K562 (cell line): Measurements from ENCODE around the gene GLB1L2. TPM values are rescaled to one million over a fixed set of nuclear protein-coding genes. Genes with fewer than 3 reads are reported as not detected.

Source experiments
- BCL6 ChIP-seq: fragments of 250-450 bp; sonication (Bioruptor Pico); IDR thresholded peaks from 2 replicates; pipeline ENCODE4 v1.4.0; 2020
- CTCF ChIP-seq, 3 experiments: IDR thresholded peaks in 2 of 3; conservative IDR thresholded peaks in 1 of 3; 2 replicates each; pipeline ENCODE4 v1.5.1; 2011 to 2012; ENCODE audit warnings: low read length in 3 of 3, mild to moderate bottlenecking in 3 of 3, control low read depth in 2 of 3, improper control_type of control experiment in 1 of 3, inconsistent platforms in 1 of 3, low read depth in 1 of 3, mixed read lengths in 1 of 3, moderate library complexity in 1 of 3; ENCODE audit not compliant: insufficient read depth in 2 of 3
- DIDO1 ChIP-seq: fragments of 450-650 bp; IDR thresholded peaks from 2 replicates; pipeline ENCODE4 v1.6.1; 2016; ENCODE audit warnings: low read depth, missing biosample characterization, missing genetic modification characterization
- FOSL1 ChIP-seq: fragments of 200-800 bp; sonication (Bioruptor generic); conservative IDR thresholded peaks from 2 replicates; pipeline ENCODE4 v1.6.1; 2016; ENCODE audit warnings: missing genetic modification characterization, missing compliant biosample characterization
- FOXA1 ChIP-seq: fragments of 450-650 bp; IDR thresholded peaks from 2 replicates; pipeline ENCODE4 v1.6.1; 2016; ENCODE audit warnings: mild to moderate bottlenecking, borderline replicate concordance
- HDAC3 ChIP-seq: fragments of 450-650 bp; IDR thresholded peaks from 2 replicates; pipeline ENCODE4 v1.6.1; 2018; ENCODE audit warnings: borderline replicate concordance, mild to moderate bottlenecking, moderate library complexity; ENCODE audit not compliant: partially characterized antibody
- ILK ChIP-seq: fragments of 450-650 bp; IDR thresholded peaks from 2 replicates; pipeline ENCODE4 v1.6.1; 2016; ENCODE audit warnings: missing genetic modification characterization, low read depth, mild to moderate bottlenecking, missing compliant biosample characterization, moderate library complexity, borderline replicate concordance
- KLF13 ChIP-seq: fragments of 450-650 bp; IDR thresholded peaks from 2 replicates; pipeline ENCODE4 v1.6.1; 2016; ENCODE audit warnings: missing genetic modification characterization, low read depth, mild to moderate bottlenecking, missing compliant biosample characterization, moderate library complexity, borderline replicate concordance
- MYNN ChIP-seq, 2 experiments: sonication (generic); formaldehyde crosslinking in 1 of 2; IDR thresholded peaks; 2 replicates each; pipeline versions ENCODE4 v1.5.0 to v1.6.1; 2016 to 2020; ENCODE audit warnings: antibody characterized with exemption in 1 of 2, missing genetic modification reagents in 1 of 2
- NFRKB ChIP-seq: fragments of 450-650 bp; IDR thresholded peaks from 2 replicates; pipeline ENCODE4 v1.6.1; 2016; ENCODE audit warnings: low read depth
- NR2F6 ChIP-seq: fragments of 450-650 bp; formaldehyde crosslinking; IDR thresholded peaks from 2 replicates; pipeline ENCODE4 v1.4.0; 2020; ENCODE audit warnings: mild to moderate bottlenecking
- SMAD1 ChIP-seq: fragments of 150-350 bp; IDR thresholded peaks from 2 replicates; pipeline ENCODE4 v1.6.1; 2014; ENCODE audit warnings: low read length, low read depth; ENCODE audit not compliant: partially characterized antibody
- TRIM28 ChIP-seq: fragments of 450-650 bp; IDR thresholded peaks from 2 replicates; pipeline ENCODE4 v1.6.1; 2017
- TSHZ1 ChIP-seq: fragments of 250-450 bp; sonication (Bioruptor Pico); IDR thresholded peaks from 2 replicates; pipeline ENCODE4 v1.4.0; 2020; ENCODE audit warnings: mild to moderate bottlenecking, moderate library complexity
- XRCC4 ChIP-seq: IDR thresholded peaks from one replicate; pipeline ENCODE4 v1.6.1; 2011; ENCODE audit not compliant: insufficient read depth, insufficient read length; ENCODE audit errors: extremely low read depth
- ZBTB8A ChIP-seq: fragments of 450-650 bp; IDR thresholded peaks from 2 replicates; pipeline ENCODE4 v1.6.1; 2018; ENCODE audit warnings: mild to moderate bottlenecking, moderate library complexity; ENCODE audit not compliant: partially characterized antibody
- ZC3H8 ChIP-seq: fragments of 450-650 bp; IDR thresholded peaks from 2 replicates; pipeline ENCODE4 v1.6.1; 2017
- ZNF354B ChIP-seq: fragments of 250-450 bp; sonication (Bioruptor Pico); IDR thresholded peaks from 2 replicates; pipeline ENCODE4 v1.4.0; 2020
- ZNF586 ChIP-seq: fragments of 450-650 bp; formaldehyde crosslinking; conservative IDR thresholded peaks from 2 replicates; pipeline ENCODE4 v1.4.0; 2020; ENCODE audit warnings: mild to moderate bottlenecking, moderate library complexity
- ZNF707 ChIP-seq: fragments of 250-450 bp; sonication (Bioruptor Pico); conservative IDR thresholded peaks from 2 replicates; pipeline ENCODE4 v1.8.0; 2022; ENCODE audit warnings: inconsistent platforms, mild to moderate bottlenecking, moderate library complexity
- ZNF764 ChIP-seq: fragments of 250-450 bp; sonication (Bioruptor Pico); IDR thresholded peaks from 2 replicates; pipeline ENCODE4 v1.4.0; 2020; ENCODE audit warnings: low read depth, mild to moderate bottlenecking, moderate library complexity
- polyA plus RNA-seq, 8 experiments: library from polyadenylated mRNA; depleted of rRNA in 4 of 8; stranded (reverse) in 5 of 8; unstranded in 3 of 8; fragments of >200 nt; fragmentation: Nextera tagmentation in 2 of 8; fragmentation: Illumina TruSeq in 1 of 8; extraction: Ambion mirVana in 2 of 8; extraction: Trizol in 1 of 8; gene quantifications; 2 replicates each; pipeline versions ENCODE4 v1.2.1 to v1.2.3, GENCODE V29; 2011 to 2014; ENCODE audit warnings: inconsistent platforms in 1 of 8, missing spikeins in 1 of 8
- total RNA-seq, 7 experiments: library from RNA; depleted of rRNA in 6 of 7; stranded (reverse); fragments of >200 nt in 6 of 7; fragmentation: Illumina TruSeq in 2 of 7; extraction: Trizol in 2 of 7; gene quantifications; 2 replicates each; pipeline versions ENCODE4 v1.2.1 to v1.2.3, GENCODE V29; 2011 to 2021; ENCODE audit warnings: low replicate concordance in 1 of 7
- TF ChIP-seq, protein P1 (sequence below): fragments of 450-650 bp; IDR thresholded peaks from 2 replicates; pipeline ENCODE4 v1.6.1; 2014; ENCODE audit warnings: low read depth, mild to moderate bottlenecking, moderate library complexity, borderline replicate concordance
- TF ChIP-seq, protein P2 (sequence below): fragments of 250-450 bp; sonication (Bioruptor Pico); IDR thresholded peaks from 2 replicates; pipeline ENCODE4 v1.6.1; 2021; ENCODE audit warnings: mild to moderate bottlenecking

Gene GLB1L2
- total and polyA plus RNA-seq, 9 of the 15 experiments (the other 6 are each of a cell fraction or from before 2014, with no cell fraction given): 0.84 to 21.4 (median 13.8) TPM

GRCh38 chr11:134332189-134332631, 422 bp downstream of the GLB1L2 start (continued):
- TF ChIP-seq CTCF (IDR thresholded peaks at IDR 0.05 in 2 of 3, conservative IDR thresholded peaks at IDR 0.05 in 1 of 3; ENCODE audit: insufficient read depth in 2 of 3, low read depth in 1 of 3, low read length in 3 of 3) (peak in 2 of 3 experiments; percentile 20 to 33; a peak in 3 of 6 replicates), FOSL1 (tag) (no peak), ZNF707 (CRISPR knock-in tag) (no peak), FOXA1 (no peak), ZNF586 (no peak), TRIM28 (no peak), MYNN (IDR thresholded peaks at IDR 0.05) (no peak), MYNN (CRISPR knock-in tag; IDR thresholded peaks at IDR 0.05) (no peak), ZNF354B (CRISPR knock-in tag) (no peak), NFRKB (no peak), DIDO1 (no peak), ZC3H8 (no peak), SMAD1 (no peak), TSHZ1 (CRISPR knock-in tag) (no peak), HDAC3 (no peak), XRCC4 (no peak), ILK (tag) (no peak), ZNF764 (no peak), NR2F6 (CRISPR knock-in tag) (no peak), ZBTB8A (no peak), BCL6 (CRISPR knock-in tag) (no peak), KLF13 (tag) (no peak)
- TF ChIP-seq, protein P1, sequence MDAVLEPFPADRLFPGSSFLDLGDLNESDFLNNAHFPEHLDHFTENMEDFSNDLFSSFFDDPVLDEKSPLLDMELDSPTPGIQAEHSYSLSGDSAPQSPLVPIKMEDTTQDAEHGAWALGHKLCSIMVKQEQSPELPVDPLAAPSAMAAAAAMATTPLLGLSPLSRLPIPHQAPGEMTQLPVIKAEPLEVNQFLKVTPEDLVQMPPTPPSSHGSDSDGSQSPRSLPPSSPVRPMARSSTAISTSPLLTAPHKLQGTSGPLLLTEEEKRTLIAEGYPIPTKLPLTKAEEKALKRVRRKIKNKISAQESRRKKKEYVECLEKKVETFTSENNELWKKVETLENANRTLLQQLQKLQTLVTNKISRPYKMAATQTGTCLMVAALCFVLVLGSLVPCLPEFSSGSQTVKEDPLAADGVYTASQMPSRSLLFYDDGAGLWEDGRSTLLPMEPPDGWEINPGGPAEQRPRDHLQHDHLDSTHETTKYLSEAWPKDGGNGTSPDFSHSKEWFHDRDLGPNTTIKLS: peak; percentile 5; the same call in 1 of the 2 replicates
- TF ChIP-seq, protein P2, sequence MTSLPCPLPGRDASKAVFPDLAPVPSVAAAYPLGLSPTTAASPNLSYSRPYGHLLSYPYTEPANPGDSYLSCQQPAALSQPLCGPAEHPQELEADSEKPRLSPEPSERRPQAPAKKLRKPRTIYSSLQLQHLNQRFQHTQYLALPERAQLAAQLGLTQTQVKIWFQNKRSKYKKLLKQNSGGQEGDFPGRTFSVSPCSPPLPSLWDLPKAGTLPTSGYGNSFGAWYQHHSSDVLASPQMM (CRISPR knock-in tag): no peak
